Gastrocnemius medialis (tissue), 4 donors: ENCODE results near the gene RARG.

ENCODE experiments used
- CTCF ChIP-seq, 5 experiments: fragments of 450-650 bp in 3 of 5; fragments of 200-600 bp in 2 of 5; sonication (generic) in 2 of 5; IDR thresholded peaks in 4 of 5; conservative IDR thresholded peaks in 1 of 5; 1 replicate in 4 of 5; 2 replicates in 1 of 5; pipeline ENCODE4 v1.5.1; 2016 to 2019; ENCODE audit warnings: antibody characterized with exemption in 5 of 5, mild to moderate bottlenecking in 3 of 5, moderate library complexity in 3 of 5
- POLR2A ChIP-seq, 2 donors: fragments of 450-650 bp; IDR thresholded peaks; one replicate each; pipeline ENCODE4 v1.6.1; 2017; ENCODE audit warnings: antibody characterized with exemption in 2 of 2, mild to moderate bottlenecking in 2 of 2, moderate library complexity in 2 of 2

GRCh38 chr12:53173085-53173715 is 58.8 kb downstream of the RARG start:
- TF ChIP-seq CTCF (IDR thresholded peaks at IDR 0.05 in 4 of 5, conservative IDR thresholded peaks at IDR 0.05 in 1 of 5) (no peak), POLR2A (IDR thresholded peaks at IDR 0.05) (no peak)
